Middle frontal gyrus (tissue), 1 donor: ENCODE data around the gene RXRA.

Experiments
- DNase-seq: peaks from one replicate; pipeline ENCODE4 v3.0.0-alpha.2; 2015; ENCODE audit warnings: low spot score; ENCODE audit errors: extremely low spot score

RXRA gene

GRCh38 chr9:134463280-134463679 lies 137.0 kb downstream of the RXRA start:
- no peak for DNase-seq

- no peak for DNase-seq
Measured at GRCh38 chr9:134466869-134467616, 140.8 kb downstream of the RXRA start.

- DNase-seq, result no peak
Measured at GRCh38 chr9:134468358-134468757, 142.1 kb downstream of the RXRA start.

- DNase-seq, result no peak
Measured at GRCh38 chr9:134469041-134469875, 143.0 kb downstream of the RXRA start.

GRCh38 chr9:134472256-134472655 lies 146.0 kb downstream of the RXRA start:
- DNase-seq, result no peak

GRCh38 chr9:134473141-134474054 lies 147.1 kb downstream of the RXRA start:
- no peak for DNase-seq

GRCh38 chr9:134474055-134474370 lies 147.8 kb downstream of the RXRA start:
- DNase-seq, result no peak

GRCh38 chr9:134475011-134475790 lies 148.9 kb downstream of the RXRA start:
- no peak for DNase-seq

GRCh38 chr9:134476272-134476941 lies 150.2 kb downstream of the RXRA start:
- DNase-seq, result no peak

- no peak for DNase-seq
Measured at GRCh38 chr9:134476942-134477335, 150.7 kb downstream of the RXRA start.

GRCh38 chr9:134477342-134477925 lies 151.2 kb downstream of the RXRA start:
- no peak for DNase-seq

GRCh38 chr9:134477927-134478326 lies 151.7 kb downstream of the RXRA start:
- no peak for DNase-seq

GRCh38 chr9:134481762-134482161 lies 155.5 kb downstream of the RXRA start:
- DNase-seq, result no peak

- DNase-seq, result no peak
Measured at GRCh38 chr9:134482226-134482625, 156.0 kb downstream of the RXRA start.

GRCh38 chr9:134483361-134484184 lies 157.3 kb downstream of the RXRA start:
- no peak for DNase-seq

GRCh38 chr9:134484479-134484878 lies 158.2 kb downstream of the RXRA start:
- no peak for DNase-seq

- no peak for DNase-seq
Measured at GRCh38 chr9:134485653-134486052, 159.4 kb downstream of the RXRA start.

- peak; percentile 6 for DNase-seq
Measured at GRCh38 chr9:134486143-134486591, 159.9 kb downstream of the RXRA start.

- no peak for DNase-seq
Measured at GRCh38 chr9:134486596-134486995, 160.3 kb downstream of the RXRA start.
